Limb (tissue), 2 donors: ENCODE data around the gene PRSS27.

ENCODE experiments used
- DNase-seq, 2 donors: peaks; one replicate each; pipeline ENCODE4 v3.0.0-alpha.2; 2016; ENCODE audit errors: extremely low spot score in 2 of 2

PRSS27 gene

GRCh38 chr16:2720064-2720457, at the start of gene PRSS27:
PRSS27 (minus strand) TSS chr16:2720224; CDS start chr16:2720160, 64 bp downstream.
- DNase-seq = peak in 1 of 2 donors; percentile 31

GRCh38 chr16:2769675-2770056, 49.6 kb upstream of the PRSS27 start:
- no peak for DNase-seq

DNA sequence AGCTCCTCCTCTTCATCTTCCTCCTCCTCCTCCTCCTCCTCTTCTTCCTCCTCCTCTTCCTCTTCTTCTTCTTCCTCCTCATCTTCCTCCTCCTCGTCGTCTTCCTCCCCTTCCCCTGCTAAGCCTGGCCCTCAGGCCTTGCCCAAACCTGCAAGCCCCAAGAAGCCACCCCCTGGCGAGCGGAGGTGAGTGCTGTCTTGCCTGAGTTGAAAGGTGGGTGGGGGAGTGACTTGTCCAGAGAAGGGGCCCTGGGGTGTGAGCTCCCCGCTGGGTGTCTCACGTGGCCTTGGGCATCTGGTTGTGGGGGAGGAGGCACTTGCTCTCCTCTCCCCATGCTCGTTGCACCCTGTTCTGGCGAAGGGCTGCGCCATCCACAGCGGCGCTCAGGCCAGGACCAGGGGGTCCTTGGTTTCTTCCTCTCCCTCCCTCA, 49.1 kb upstream of the PRSS27 start:
- no peak for DNase-seq

- no peak for DNase-seq
These were observed 48.5 kb upstream of the PRSS27 start for GRCh38 chr16:2768403-2769089.

- no peak for DNase-seq
These were observed 47.9 kb upstream of the PRSS27 start for GRCh38 chr16:2767891-2768290.

- DNase-seq = no peak
These were observed 47.2 kb upstream of the PRSS27 start for GRCh38 chr16:2767140-2767731.

DNA sequence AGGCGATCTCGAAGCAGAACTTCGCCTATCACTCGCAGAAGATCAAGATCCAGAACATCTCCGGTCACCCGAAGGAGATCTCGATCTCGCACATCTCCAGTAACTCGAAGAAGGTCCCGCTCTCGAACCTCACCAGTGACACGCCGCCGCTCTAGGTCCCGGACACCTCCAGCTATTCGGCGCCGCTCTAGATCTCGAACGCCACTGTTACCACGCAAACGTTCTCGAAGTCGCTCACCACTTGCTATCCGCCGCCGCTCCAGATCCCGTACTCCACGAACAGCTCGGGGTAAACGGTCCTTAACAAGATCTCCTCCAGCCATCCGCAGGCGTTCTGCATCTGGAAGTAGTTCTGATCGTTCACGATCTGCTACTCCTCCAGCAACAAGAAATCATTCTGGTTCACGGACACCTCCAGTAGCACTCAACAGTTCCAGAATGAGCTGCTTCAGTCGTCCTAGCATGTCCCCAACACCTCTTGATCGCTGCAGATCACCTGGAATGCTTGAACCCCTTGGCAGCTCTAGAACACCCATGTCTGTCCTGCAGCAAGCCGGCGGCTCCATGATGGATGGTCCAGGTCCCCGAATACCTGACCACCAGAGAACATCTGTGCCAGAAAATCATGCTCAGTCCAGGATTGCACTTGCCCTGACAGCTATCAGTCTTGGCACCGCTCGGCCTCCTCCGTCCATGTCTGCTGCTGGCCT, 46.6 kb upstream of the PRSS27 start:
- DNase-seq = no peak

GRCh38 chr16:2765462-2766404, 45.7 kb upstream of the PRSS27 start:
- no peak for DNase-seq

DNA sequence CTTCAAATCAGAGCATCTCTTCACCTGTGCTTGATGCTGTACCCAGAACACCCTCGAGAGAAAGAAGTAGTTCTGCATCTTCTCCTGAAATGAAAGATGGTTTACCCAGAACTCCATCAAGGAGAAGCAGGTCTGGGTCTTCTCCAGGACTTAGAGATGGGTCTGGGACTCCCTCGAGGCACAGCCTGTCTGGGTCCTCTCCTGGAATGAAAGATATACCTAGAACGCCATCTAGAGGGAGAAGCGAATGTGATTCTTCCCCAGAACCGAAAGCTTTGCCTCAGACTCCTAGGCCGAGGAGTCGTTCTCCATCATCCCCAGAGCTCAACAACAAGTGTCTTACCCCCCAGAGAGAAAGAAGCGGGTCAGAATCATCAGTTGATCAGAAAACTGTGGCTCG, 44.7 kb upstream of the PRSS27 start:
- no peak for DNase-seq

DNA sequence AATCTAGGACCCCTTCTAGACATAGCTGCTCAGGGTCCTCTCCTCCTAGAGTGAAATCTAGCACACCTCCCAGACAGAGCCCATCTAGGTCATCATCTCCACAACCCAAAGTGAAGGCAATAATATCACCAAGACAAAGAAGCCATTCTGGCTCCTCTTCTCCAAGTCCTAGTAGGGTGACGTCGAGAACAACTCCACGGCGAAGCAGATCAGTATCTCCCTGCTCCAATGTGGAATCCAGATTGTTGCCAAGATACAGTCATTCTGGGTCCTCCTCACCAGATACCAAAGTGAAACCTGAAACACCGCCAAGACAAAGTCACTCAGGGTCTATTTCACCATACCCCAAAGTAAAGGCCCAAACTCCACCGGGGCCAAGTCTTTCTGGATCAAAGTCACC, 43.1 kb upstream of the PRSS27 start:
- DNase-seq = no peak

DNA sequence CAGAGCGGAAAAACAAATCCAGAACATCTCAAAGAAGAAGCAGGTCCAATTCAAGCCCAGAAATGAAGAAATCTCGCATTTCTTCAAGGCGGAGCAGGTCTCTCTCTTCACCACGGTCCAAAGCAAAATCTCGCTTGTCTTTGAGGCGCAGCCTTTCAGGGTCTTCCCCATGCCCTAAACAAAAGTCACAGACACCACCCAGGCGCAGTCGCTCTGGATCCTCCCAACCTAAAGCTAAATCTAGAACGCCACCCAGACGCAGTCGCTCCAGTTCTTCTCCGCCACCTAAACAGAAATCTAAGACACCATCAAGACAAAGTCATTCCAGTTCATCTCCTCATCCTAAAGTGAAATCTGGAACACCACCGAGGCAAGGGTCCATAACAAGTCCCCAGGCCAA, 42.7 kb upstream of the PRSS27 start:
- no peak for DNase-seq

DNA sequence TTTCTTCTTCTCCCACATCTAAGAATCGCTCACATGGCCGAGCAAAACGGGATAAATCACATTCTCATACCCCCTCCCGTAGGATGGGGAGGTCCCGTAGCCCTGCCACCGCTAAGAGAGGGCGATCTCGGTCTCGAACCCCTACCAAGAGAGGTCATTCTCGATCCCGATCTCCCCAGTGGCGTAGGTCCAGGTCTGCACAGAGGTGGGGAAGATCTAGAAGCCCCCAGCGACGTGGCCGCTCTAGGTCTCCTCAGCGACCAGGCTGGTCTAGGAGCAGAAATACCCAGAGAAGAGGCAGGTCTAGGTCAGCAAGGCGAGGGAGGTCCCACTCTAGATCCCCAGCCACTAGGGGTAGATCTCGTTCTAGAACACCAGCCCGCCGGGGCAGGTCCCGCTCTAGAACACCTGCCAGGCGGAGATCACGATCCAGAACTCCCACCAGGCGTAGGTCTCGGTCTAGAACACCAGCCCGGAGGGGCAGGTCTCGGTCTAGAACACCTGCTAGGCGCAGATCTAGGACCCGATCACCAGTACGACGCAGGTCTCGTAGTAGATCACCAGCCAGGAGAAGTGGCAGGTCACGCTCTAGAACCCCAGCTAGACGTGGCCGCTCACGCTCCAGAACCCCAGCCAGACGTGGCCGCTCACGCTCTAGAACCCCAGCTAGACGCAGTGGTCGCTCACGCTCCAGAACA, 42.0 kb upstream of the PRSS27 start:
- no peak for DNase-seq

DNA sequence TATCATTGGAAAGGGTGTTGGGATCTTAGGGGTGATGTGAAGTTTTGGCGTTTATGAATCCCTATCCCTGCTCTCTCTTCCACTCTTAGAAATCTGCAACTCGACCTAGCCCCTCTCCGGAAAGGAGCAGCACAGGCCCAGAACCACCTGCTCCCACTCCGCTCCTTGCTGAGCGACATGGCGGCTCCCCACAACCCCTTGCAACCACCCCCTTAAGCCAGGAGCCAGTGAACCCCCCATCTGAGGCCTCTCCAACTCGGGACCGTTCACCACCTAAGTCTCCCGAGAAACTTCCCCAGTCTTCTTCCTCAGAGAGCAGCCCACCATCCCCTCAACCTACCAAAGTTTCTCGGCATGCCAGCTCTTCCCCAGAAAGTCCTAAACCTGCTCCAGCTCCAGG, 41.4 kb upstream of the PRSS27 start:
- DNase-seq = no peak

GRCh38 chr16:2757344-2757743, 37.3 kb upstream of the PRSS27 start:
- no peak for DNase-seq

DNA sequence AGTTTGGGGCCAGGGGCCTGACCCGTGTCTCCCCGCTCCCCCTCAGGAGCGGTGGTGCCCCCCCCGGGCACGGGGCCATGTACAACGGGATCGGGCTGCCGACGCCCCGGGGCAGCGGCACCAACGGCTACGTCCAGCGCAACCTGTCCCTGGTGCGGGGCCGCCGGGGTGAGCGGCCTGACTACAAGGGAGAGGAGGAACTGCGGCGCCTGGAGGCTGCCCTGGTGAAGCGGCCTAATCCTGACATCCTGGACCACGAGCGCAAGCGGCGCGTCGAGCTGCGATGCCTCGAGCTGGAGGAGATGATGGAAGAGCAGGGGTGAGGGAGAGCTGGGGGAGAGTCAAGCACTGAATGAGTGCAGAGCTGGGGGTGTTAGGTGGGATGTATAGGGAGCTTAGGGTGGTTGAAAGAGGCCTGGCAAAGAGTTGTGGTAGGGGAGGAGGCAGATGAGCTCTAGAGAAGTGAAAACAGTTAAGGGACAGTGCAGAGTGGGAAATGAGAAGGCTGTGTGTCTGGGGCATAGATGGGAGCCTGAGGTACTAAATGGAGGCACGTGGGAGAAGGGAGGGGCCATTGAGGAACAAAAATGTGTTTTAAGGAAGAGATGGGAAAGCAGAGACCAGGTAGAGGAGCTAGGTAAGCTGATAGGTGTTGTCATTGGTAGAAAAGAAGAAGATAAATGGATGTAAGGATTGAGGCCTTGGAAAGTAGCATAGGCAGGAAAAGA, 36.4 kb upstream of the PRSS27 start:
- no peak for DNase-seq

GRCh38 chr16:2755158-2755557, 35.1 kb upstream of the PRSS27 start:
- DNase-seq = no peak

DNA sequence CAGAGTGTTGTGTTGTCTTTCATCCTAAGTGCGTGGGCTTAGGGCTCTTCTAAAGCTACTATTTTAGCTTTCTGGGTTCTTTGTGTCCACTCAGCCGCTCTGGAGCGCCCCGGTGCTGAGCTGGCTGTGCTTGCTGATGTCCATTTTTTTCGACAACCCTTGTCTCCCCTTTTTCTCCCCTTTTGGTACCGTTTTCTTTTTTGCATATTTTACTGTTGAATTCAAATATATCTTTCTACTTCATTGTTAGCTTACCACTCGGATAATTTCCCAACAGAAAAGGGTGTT, 33.7 kb upstream of the PRSS27 start:
- DNase-seq = no peak

- peak; percentile 84 to 94 for DNase-seq
These were observed 33.1 kb upstream of the PRSS27 start for GRCh38 chr16:2752850-2753732.

- DNase-seq = peak; percentile 97 to 98
These were observed 32.2 kb upstream of the PRSS27 start, which contains the start of gene SRRM2 for GRCh38 chr16:2752035-2752849. SRRM2 (plus strand) TSS chr16:2752638; CDS start chr16:2756365, 3,727 bp downstream.
